Activated effector memory CD4-positive, alpha-beta T cell treated with anti-CD3 and anti-CD28 coated beads, Interleukin-2, amount 50 U/mL, for 16 hours (primary cell): ENCODE results near the gene CD200.
"Not testable (repeated sequence)": the region's sequence is repeated elsewhere in the genome, so short reads cannot be mapped to it uniquely, and the experiment has no call there.

Experiments used
- DNase-seq: peaks from one replicate; pipeline ENCODE4 v3.0.0-alpha.2; 2020

Gene CD200

DNA sequence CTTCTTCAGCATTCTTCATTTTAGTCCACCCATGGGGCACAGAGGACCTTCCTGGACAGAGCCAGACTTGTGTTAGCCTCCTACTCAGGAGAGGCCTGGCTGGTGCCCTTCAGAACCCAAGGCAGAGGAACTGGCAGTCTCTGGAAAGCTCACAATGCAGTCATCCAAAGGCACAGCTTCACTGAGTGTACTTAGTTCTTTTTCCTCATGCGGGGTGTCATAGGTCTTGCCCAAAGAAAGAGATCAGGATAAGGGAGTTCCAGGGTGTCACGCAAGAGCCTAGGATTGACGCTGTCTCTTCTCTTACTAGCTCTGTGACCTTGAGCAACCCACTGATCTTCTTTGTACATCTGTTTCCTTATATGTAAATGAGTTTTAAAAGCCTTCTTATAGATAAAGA lies 58.7 kb downstream of the CD200 start:
- DNase-seq = no peak

DNA sequence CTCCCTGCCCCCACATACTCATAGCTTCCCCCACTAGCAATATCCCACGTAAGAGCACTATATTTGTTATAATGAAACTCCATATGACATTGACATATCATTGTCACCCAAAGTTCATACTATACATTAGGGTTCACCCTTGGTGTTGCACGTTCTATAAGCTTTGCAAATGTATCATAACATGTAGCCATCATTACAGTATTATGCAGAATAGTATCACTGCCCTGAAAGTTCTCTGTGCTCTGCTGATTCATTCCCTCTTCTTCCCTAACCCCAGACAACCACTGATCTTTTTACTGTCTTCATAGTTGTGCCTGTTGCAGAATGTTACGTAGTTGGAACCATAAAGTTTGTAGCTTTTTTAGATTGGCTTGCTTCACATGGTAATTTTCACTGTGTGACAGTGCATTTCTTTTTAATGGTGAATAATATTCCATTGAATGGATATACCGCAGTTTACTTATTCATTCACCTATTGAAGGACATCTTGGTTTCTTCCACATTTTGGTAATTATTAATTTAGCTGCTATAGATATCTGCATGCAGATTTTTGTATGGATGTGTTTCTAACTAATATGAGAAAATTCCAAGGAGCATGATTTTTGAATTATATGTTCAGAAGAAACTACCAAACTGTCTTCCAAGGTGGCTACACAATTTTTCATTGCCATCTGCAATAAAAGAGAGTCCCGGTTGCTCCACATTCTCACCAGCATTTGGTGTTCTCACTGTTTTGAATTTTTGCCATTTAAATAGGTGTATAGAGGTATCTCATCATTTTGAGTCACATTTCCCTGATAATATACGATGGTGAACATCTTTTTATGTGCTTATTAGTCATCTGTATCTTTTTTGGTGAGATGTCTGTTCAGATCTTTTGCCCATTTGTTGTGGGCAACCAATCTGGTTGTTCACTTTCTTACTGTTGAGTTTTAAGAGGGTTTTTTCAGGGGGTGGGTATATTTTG lies 59.7 kb downstream of the CD200 start:
- no peak for DNase-seq

DNA sequence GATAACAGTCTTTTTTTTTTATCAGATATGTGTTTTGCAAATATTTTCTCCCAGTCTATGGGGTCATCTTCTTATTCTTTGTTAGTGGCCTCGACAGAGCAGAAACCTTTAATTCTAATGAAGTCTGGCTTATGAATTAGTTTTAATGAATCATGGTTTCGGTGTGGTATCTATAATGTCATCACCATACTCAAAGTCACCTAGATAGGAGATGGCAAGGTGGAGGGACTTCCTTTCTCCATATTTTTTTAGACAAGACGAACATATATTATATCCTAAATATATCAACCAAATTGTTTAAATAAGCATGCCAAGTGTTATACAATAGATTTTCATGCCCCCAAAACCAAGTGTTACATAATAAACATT lies 60.4 kb downstream of the CD200 start:
- DNase-seq = no peak

DNA sequence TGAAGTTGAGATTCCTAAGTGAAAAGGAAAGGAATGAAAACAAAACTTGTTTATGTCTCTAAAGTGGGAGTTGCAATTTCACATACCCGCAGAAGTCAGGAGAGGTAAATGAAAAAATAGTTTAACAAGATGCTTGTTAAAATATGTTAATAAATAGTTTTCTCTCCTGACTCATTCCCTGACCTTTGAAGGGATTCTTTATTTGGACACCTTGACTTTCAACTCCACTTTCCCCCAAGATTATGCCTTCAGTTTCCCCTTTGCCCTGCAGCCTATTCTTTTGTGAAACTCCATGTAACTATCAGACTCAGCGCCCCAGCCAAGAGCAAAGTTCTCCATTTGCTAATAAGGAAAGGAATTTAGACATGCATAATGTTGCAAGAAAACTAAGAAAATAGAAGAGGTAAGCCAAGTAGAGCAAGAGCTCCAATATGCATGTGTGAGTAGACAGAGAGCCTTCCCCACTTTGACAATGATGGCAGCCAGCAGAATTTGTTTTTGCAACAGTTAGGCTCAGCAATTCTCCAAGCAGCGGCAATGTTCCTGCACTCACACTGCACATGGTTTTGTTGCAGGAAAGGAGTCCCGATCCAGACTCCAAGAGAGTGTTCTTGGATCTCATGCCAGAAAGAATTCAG lies 61.2 kb downstream of the CD200 start:
- DNase-seq = no peak

DNA sequence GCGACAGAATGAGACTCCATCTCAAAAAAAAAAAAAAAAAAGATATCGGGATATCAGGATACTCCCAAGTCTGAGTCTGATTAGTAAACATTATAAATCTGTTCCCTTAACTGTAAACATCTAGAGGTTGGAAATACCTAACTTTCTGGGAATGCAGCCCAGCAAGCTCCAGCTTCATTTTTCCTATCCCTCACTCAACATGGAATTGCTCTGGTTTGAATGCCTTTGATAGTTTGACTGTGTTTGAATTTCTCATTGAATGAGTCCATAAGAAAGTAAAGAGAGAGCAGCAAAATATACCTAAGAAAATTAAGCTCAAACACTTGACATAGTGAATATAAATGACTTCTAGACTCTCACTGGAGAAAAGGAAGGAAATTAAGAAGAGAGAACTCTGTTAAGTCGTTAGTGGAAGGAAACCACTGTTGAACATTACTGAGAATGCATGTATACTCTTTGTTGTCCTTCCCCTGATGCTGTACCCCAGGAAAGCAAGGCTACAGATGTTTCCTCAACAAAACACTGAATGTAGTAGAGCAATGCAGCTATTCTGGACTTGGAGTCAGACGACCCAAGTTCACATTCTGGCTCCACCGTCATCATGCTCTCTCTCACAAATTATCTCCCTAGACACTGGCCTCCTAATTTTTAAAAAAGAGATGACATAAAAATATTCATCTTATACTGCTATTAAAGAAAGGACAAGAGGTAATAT lies 62.4 kb downstream of the CD200 start:
- DNase-seq = no peak

DNA sequence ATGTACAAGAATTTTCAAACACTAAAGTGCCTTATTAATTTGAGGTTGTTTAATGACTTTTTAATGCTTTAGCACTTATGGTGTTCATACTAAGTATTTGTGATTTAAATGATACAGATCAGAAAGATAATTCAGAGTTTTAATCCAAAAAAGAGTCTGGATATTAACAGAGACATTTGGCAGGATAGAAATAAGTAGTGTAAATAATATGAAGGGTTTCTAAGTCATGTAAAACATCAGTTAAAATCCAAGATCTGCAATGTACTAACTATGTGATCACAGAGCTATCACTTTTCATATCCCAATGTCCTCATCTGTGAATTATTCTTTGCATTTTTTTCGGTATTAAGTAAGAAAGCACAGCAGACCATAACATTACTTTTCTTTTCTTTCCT lies 62.9 kb downstream of the CD200 start:
- no peak for DNase-seq

DNA sequence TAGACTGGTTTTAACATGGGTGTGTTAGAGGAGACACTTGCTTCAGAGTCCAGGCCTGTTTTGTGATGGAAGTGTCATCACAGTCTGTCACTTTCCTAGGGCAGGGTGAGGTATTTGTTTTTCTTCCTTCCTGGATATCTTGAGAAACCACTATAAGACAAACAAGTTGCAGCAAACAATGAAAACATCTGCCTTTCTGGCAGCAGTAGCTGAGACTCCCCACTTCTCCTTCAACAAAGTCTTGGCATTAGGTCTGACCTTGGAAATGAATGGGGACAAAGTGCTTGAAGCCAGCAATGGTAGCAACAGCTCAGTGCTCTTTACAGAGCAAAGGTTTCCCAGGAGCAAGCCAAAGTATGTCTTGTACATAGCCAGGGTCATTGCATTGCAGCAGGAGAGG lies 64.6 kb downstream of the CD200 start:
- no peak for DNase-seq

DNA sequence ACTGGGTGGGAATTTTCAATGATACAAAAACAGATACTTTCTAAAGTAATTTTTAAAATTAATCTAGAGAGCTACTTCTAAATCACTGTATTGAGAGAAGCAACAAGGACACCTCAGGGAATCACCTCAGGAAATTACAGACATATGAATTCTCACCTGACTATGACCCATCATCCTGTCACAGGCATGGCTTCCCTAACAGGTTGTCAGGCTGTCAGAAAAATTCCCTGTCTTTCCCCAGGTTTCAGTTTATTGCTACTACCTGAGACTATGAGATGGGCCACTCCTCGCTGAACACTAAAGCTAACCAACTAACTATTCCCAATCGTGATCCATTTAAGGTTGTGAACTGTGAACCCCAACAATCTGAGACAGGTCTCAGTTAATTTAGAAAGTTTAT lies 66.1 kb downstream of the CD200 start:
- no peak for DNase-seq

DNA sequence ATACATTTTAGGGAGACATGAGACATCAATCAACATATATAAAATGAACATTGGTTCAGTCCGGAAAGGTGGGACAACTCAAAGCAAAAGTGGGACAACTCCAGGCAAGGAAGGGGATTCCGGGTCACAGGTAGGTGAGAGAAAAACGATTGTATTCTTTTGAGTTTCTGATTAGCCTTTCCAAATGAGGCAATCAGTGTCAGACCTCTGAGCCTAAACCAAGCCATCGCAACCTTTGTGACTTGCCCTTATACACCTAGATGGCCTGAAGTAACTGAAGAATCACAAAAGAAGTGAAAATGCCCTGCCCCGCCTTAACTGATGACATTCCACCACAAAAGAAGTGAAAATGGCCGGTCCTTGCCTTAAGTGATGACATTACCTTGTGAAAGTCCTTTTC lies 66.6 kb downstream of the CD200 start:
- DNase-seq = not testable (repeated sequence)

DNA sequence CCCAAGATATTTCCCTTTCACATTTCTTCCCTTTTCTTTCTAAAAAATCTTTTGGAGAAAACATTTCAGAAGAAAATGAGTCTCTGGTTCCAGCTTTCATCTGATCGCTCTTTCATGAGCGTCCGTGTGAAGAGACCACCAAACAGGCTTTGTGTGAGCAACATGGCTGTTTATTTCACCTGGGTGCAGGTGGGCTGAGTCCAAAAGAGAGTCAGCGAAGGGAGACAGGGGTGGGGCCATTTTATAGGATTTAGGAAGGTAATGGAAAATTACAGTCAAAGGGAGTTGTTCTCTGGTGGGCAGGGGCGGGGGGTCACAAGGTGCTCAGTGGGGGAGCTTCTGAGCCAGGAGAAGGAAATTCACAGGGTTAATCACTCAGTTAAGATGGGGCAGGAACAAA lies 67.4 kb downstream of the CD200 start:
- not testable (repeated sequence) for DNase-seq

DNA sequence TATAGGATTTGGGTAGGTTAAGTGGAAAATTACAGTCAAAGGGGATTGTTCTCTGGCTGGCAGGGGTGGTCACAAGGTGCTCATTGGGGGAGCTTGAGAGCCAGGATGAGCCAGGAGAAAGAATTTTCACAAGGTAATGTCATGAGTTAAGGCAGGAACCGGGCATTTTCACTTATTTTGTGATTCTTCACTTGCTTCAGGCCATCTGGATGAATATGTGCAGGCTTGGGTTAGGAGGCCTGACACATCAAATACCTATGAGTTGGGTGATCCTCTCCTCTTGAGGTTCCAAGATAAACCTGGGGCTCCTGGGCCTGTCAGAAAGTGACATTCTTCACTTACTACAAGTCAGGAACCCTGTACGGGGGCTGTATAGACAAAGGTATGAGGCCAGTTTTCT lies 68.7 kb downstream of the CD200 start:
- DNase-seq = no peak

DNA sequence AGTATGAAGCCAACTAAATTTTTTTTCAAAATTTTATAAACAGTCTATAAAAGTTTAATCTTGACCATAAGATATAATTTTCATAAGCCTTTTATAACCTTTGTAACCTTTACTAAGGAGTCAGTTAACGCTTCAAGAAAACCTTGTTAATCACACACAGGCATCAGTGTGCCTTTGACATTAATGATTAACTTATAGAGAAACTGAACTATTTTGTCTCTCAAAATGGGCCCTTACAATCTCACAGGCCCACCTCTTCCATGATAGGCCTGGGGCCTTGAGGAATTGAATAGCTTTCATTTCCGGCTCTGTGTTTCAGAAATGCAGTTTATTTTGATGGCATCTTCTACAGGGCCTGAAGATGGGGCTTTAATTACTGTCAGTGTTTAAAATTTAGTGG lies 70.1 kb downstream of the CD200 start:
- no peak for DNase-seq

DNA sequence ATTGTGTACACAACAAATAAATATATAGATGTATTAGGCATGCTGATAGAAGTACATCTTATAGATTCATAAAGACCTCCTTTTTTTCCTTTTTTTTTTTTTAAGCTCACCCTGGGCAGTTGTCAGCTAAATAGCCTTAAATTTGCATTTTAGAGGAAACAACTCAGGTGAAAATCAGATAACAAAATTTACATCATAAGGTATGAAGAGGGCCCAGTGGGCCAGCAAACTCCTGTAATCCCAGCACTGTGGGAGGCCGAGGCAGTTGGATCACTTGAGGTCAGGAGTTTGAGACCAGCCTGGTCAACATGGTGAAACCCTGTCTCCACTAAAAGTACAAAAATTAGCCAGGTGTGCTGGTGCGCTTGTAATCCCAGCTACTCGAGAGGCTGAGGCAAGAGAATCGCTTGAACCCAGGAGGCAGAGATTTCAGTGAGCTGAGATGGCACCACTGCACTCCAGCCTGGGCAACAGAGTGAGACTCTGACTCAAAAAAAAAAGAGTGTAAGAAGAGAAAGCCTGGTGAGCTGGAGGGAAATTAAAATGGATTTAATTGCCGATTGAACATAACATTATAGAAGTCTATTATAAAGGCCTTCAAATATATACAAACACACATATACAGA lies 72.1 kb downstream of the CD200 start:
- not testable (repeated sequence) for DNase-seq

DNA sequence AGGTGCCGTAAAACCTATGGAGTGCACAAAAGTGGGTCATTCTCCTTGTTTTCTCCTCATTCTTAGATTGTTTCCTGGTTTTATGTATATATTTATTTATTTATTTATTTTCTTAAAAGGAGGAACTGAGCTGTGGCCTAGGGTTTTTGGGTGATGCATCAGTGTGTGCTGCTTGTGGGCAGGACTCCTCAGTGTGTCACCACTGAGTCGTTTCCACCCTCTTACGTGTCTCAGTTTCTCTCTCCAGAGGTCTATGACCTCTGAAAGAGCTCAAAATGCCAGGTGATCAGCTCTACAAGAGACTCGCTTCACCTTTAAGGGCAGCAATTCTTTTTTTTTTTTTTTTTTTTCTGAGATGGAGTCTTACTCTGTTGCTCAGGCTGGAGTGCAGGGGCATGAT lies 72.9 kb downstream of the CD200 start:
- DNase-seq = no peak

DNA sequence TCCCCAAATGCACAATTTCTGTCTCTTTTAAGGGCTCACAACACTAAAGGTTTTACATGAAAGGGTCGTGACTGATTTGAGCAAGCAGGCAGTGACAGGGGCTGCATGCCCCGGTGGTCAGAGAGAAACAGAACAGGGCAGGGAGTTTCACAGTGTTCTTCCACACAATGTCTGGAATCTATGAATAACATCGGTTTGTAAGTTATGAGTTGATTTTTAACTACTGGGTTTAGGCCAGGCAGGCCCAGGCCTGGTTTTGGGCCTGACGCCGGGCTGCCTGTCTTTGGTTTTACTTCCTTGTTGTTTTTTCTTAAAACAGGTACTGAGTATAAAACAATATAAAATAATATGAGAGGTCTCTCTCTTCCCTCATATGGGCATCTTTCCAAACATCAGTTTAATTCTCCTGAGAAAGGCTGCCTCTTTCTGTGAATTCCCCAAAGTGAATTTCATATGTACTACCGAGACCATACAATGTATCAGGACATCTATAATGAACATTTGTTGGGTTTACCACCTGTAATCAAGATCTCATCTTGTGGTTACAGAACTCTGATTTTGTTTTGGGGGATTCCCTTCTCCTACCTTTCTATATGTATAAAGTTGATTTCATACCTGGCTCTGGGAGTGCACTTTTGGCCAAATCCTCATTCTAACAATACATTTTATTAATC lies 74.4 kb downstream of the CD200 start:
- no peak for DNase-seq

DNA sequence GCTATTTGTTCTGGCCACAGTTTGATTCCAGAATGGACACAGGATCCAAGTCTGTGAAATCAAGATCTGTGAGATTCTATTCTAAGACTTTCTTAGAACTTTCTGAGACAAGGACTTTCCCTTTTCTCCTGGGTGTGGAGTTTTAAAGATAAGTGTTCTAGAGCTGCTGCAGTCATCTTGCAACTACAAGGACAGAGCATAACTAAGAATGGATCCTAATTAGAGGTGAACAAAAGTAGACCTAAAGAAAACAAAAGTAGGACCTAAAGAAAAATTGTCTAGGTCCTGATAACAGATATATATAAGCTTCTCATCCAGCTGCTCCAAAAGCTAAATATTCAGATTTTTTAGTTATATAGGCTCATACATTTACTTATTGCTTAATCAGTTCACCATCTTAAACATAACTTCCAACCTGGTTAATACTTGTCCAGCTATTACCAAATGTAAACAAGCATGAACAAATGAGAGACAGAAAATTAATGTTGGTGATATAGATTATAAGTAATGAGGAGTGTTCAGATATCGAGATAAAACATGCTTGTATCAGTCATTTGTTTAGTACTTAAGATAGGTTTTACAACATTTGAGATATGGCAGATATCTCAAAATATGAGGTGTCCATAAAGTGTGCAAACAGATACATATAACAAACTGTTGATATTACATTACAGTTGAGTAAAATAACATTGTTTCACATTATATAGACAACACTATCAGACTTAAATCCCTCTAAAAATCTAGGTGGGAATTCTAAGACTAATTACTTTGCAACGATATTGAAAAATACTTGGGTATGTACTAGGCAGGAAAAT lies 75.1 kb downstream of the CD200 start:
- DNase-seq = no peak

DNA sequence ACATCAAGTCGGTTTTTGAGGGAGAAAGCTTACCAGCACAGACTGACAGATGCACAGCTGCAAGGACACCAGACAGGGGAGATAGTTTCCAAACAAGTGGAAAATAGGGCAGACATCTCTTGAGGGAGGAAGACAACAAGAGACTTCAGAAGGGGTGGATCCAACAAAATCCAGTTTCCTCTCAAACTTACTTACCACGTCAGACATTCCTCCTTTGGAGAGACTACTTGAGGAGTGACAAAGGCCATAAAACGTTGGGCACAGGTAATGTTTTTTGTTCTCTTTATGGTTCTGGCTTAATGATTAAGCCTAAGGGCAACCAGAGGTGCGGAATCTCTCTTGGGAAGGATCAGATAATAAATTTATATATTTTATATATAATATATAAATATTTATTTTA lies 76.1 kb downstream of the CD200 start:
- no peak for DNase-seq

DNA sequence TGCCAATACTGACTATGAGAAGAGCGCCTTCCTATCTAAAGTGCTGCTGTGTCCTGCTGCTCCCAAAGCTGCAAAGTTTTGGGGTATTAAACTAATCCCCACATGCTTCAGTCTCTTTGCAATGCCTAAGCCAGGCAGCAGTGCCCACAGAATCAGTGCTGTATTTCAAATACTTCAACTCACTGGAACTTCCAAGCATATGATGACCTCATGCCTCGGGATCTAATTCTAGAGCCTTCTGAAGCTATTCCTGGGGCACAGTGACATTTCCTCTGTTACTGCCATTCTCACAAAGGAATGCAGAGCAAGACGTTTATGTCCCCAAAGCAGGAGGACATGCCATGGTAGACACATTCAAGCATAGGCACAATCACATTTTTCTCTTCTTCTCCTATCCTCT lies 78.5 kb downstream of the CD200 start:
- DNase-seq = no peak
